Measurements from ENCODE around the gene TRMT61B. TPM values are rescaled to one million over a fixed set of nuclear protein-coding genes. Genes with fewer than 3 reads are reported as not detected.

The TRMT61B gene
- total and polyA plus RNA-seq, 9 of the 15 experiments (the other 6 are each of a cell fraction or from before 2014, with no cell fraction given), result 13.2 to 28.3 (median 19.5) TPM

GRCh38 chr2:28895189-28895893, 25.2 kb upstream of the TRMT61B start:
- H4K20me1 ChIP-seq (replicated peaks; ENCODE audit: control insufficient read depth, insufficient read depth, low read length), result peaks cover 28% of the 10 kb centered on the region
- WGBS (ENCODE audit: insufficient coverage, low coverage, missing lambda C conversion rate), result under 1% methylated on average over 19 of the region's 19 CpGs
- peak overlapping the region; percentile 98 to 100 for H3K9ac ChIP-seq (ENCODE audit: insufficient read depth in 1 of 2, low read depth in 2 of 2, low read length in 2 of 2)
- no peaks in the 10 kb centered on the region for H3K27me3 ChIP-seq (ENCODE audit: control insufficient read depth in 2 of 2, insufficient read depth in 2 of 2, low read length in 2 of 2)
- peaks cover 60% of the 10 kb centered on the region for H3K79me2 ChIP-seq (ENCODE audit: control insufficient read depth, insufficient read depth, low read length)
- DNase-seq (ENCODE audit: extremely low read depth in 1 of 4, low spot score in 3 of 4), result peak in 2 of 4 experiments; percentile 72 to 73
- intact Hi-C loops (cut with micrococcal nuclease) (loop anchor here (2.0 to 5.0 kb wide), 2 partner anchors 25 to 68 kb away; partner anchors contain the start of gene TRMT61B), in situ Hi-C loops (cut with MboI) (no loop called here)
- H2AFZ ChIP-seq (ENCODE audit: low read depth, low read length), result peak overlapping the region; percentile 87
- H3K9me3 ChIP-seq (replicated peaks; ENCODE audit: control insufficient read depth, insufficient read depth, low read depth, low read length), result no peaks in the 10 kb centered on the region
- H3K27ac ChIP-seq (ENCODE audit: extremely low read depth, low read depth, low read length), result peak overlapping the region; percentile 97
- FAIRE-seq, result peak; percentile 77
- no TSS peak for BruUV-seq (replicated peaks)
- H3K4me1 ChIP-seq (replicated peaks in 1 of 2; ENCODE audit: control insufficient read depth in 2 of 2, insufficient read depth in 2 of 2, low read length in 2 of 2), result peaks cover 7 to 21% of the 10 kb centered on the region in 2 experiments; a peak in 4 of 5 replicates
- ChIA-PET CTCF (ENCODE audit: low intra/inter-chr PET ratio) (no interaction called here), POLR2A (interaction anchor here (1.1 to 3.6 kb wide), 7 partner anchors 9 to 143 kb away, joined by 3 to 30 read pairs (median 9); partner anchors contain the start of genes PPP1CB and TRMT61B)
- H3K4me2 ChIP-seq (ENCODE audit: insufficient read depth, low read length), result peak overlapping the region; percentile 98
- peak overlapping the region; percentile 94 for H3K4me3 ChIP-seq
- no peaks in the 10 kb centered on the region for H3K9me1 ChIP-seq (ENCODE audit: control insufficient read depth, insufficient read depth, low read length)
- ATAC-seq, result peak; percentile 71
- H3K36me3 ChIP-seq (ENCODE audit: control insufficient read depth, insufficient read depth, low read length), result peaks cover 43% of the 10 kb centered on the region
- no peak for TF ChIP-seq MTA3 (IDR thresholded peaks at IDR 0.05; ENCODE audit: borderline replicate concordance)
- TF ChIP-seq NFATC3 (IDR thresholded peaks at IDR 0.05), result 0 out of 2 replicates have a peak, but pooled peaks have one; percentile 18
- TF ChIP-seq BRD4 (IDR thresholded peaks at IDR 0.05), result peak; percentile 6; the same call in 1 of the 2 replicates
- TF ChIP-seq ZNF395 (CRISPR knock-in tag; IDR thresholded peaks at IDR 0.05), result peak; percentile 65; the same call in 1 of the 2 replicates
- peak; percentile 87 for TF ChIP-seq ETV1 (tag; conservative IDR thresholded peaks at IDR 0.05; ENCODE audit: low read depth)
- TF ChIP-seq ARID3A (IDR thresholded peaks at IDR 0.05; ENCODE audit: borderline replicate concordance, low read depth, low read length), result no peak
- peak; percentile 41; the same call in 1 of the 2 replicates for TF ChIP-seq ATF3 (IDR thresholded peaks at IDR 0.05)
- TF ChIP-seq ATF3 (CRISPR knock-in tag; conservative IDR thresholded peaks at IDR 0.05), result no peak
- peak; percentile 11; the same call in 1 of the 2 replicates for TF ChIP-seq ZNF431 (CRISPR knock-in tag; IDR thresholded peaks at IDR 0.05)
- peak; percentile 67 for TF ChIP-seq USF1 (CRISPR knock-in tag; IDR thresholded peaks at IDR 0.05)
- peak; percentile 95 for TF ChIP-seq MYC (IDR thresholded peaks at IDR 0.05; ENCODE audit: low read depth, low read length)
- no peak for TF ChIP-seq MYC (CRISPR knock-in tag; IDR thresholded peaks at IDR 0.05; ENCODE audit: borderline replicate concordance, low read depth)
- TF ChIP-seq ZNF740 (CRISPR knock-in tag; IDR thresholded peaks at IDR 0.05), result peak; percentile 83
- TF ChIP-seq ZNF740 (tag; IDR thresholded peaks at IDR 0.05), result no peak; a peak in 1 of 4 replicates
- no peak for TF ChIP-seq NFIX (CRISPR knock-in tag; IDR thresholded peaks at IDR 0.05; ENCODE audit: low read depth)
